SK-N-MC (cell line): ENCODE data around the gene LY86.

ENCODE experiments used
- DNase-seq: peaks from one replicate; pipeline ENCODE4 v3.0.0-alpha.2; 2011; ENCODE audit warnings: low read depth, low spot score
- H3K27ac ChIP-seq: fragments of 200-600 bp; sonication (generic); 2 replicates; pipeline ENCODE4 v1.5.1; 2016; ENCODE audit warnings: mixed run types
- H3K36me3 ChIP-seq: fragments of 200-600 bp; sonication (generic); 2 replicates; pipeline ENCODE4 v1.6.1; 2017; ENCODE audit warnings: antibody characterized with exemption, low read length, mixed read lengths; ENCODE audit not compliant: insufficient read depth
- H3K4me3 ChIP-seq: fragments of 200-600 bp; sonication (generic); 2 replicates; pipeline ENCODE4 v1.5.1; 2016
- H3K9ac ChIP-seq: fragments of 200-600 bp; sonication (generic); 2 replicates; pipeline ENCODE4 v1.8.0; 2017; ENCODE audit warnings: mixed run types, mixed read lengths; ENCODE audit not compliant: insufficient read length
- H3K9me3 ChIP-seq: fragments of 200-600 bp; sonication (generic); 2 replicates; pipeline ENCODE4 v1.6.1; 2017; ENCODE audit warnings: low read depth, mild to moderate bottlenecking, antibody characterized with exemption, low read length, moderate library complexity, mixed read lengths
- EZH2 ChIP-seq: fragments of 200-600 bp; sonication (generic); IDR thresholded peaks from one replicate; pipeline ENCODE4 v1.6.1; 2017; ENCODE audit warnings: antibody characterized with exemption
- FOXP2 ChIP-seq: optimal IDR thresholded peaks from 2 replicates; pipeline ENCODE3; 2011; ENCODE audit warnings: mild to moderate bottlenecking, moderate library complexity; ENCODE audit not compliant: insufficient read depth; ENCODE audit errors: extremely low read length, control extremely low read depth
- POLR2AphosphoS5 ChIP-seq: IDR thresholded peaks from 2 replicates; pipeline ENCODE4 v1.6.1; 2012; ENCODE audit warnings: mild to moderate bottlenecking, low read depth, low read length, borderline replicate concordance

LY86 gene

GRCh38 chr6:6588924-6589709, 597 bp downstream of the LY86 start:
- no peaks in the 10 kb centered on the region for H3K9me3 ChIP-seq

GRCh38 chr6:6590530-6590929, 2.0 kb downstream of the LY86 start:
- no peak overlapping the region for H3K9ac ChIP-seq
- no peak overlapping the region for H3K27ac ChIP-seq
- H3K4me3 ChIP-seq = no peak overlapping the region
- H3K9me3 ChIP-seq = no peaks in the 10 kb centered on the region
- no peak for TF ChIP-seq EZH2
- no peak for TF ChIP-seq FOXP2
- no peak for TF ChIP-seq POLR2AphosphoS5
- no peaks in the 10 kb centered on the region for H3K36me3 ChIP-seq
- no peak for DNase-seq

More at GRCh38 chr6:6588924-6589709, 597 bp downstream of the LY86 start:
- H3K36me3 ChIP-seq = no peaks in the 10 kb centered on the region
- no peak overlapping the region for H3K4me3 ChIP-seq
- no peak for DNase-seq
- no peak overlapping the region for H3K9ac ChIP-seq
- TF ChIP-seq EZH2 (no peak), POLR2AphosphoS5 (no peak), FOXP2 (no peak)
- no peak overlapping the region for H3K27ac ChIP-seq

DNA sequence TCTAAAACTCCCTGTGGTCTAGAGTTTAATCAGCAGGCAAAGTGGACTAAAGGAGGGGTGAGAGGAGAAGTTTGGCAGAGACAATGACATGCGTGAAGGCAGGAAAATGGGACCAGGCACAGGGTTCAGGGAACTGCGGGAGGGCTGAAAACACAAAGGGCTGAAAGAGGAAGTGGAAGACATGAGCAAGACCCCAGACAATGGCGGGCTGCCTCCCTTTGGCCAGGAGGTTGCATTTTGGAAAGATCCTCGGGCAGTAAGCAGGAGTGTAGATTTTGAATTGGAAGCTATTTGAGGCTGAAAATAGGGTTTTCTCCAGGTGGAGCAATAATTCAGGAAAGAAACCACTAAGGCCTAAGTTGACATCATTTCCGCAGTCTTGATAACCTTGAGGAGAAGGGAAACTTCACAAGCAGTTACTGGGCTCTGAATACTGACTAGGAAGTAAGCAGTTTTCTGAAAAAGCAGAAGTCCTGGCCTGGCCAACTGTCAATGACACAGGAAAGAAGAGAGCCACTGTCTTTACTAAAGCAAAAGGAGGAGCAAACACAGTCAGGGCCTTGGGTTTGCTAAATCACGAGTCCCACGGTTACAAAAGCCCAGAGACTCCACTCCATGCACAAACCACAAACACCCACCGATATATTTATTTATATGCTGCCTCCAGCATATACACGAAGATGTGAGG, 3.4 kb downstream of the LY86 start:
- no peaks in the 10 kb centered on the region for H3K9me3 ChIP-seq
- no peak for DNase-seq
- H3K36me3 ChIP-seq = no peaks in the 10 kb centered on the region
- no peak overlapping the region for H3K4me3 ChIP-seq
- H3K9ac ChIP-seq = no peak overlapping the region
- TF ChIP-seq POLR2AphosphoS5 = no peak
- no peak for TF ChIP-seq EZH2
- TF ChIP-seq FOXP2 = no peak
- H3K27ac ChIP-seq = no peak overlapping the region

GRCh38 chr6:6592826-6593475, 4.4 kb downstream of the LY86 start:
- Histone ChIP-seq H3K36me3 (no peaks in the 10 kb centered on the region), H3K4me3 (no peak overlapping the region), H3K9ac (no peak overlapping the region), H3K9me3 (no peaks in the 10 kb centered on the region), H3K27ac (no peak overlapping the region)
- no peak for DNase-seq
- TF ChIP-seq POLR2AphosphoS5 = no peak
- no peak for TF ChIP-seq EZH2
- no peak for TF ChIP-seq FOXP2

GRCh38 chr6:6593867-6594468, 5.4 kb downstream of the LY86 start:
- no peak overlapping the region for H3K4me3 ChIP-seq
- no peaks in the 10 kb centered on the region for H3K36me3 ChIP-seq
- no peak for TF ChIP-seq FOXP2
- H3K9ac ChIP-seq = no peak overlapping the region
- DNase-seq = no peak
- H3K9me3 ChIP-seq = no peaks in the 10 kb centered on the region
- no peak overlapping the region for H3K27ac ChIP-seq

- TF ChIP-seq POLR2AphosphoS5 = no peak
- TF ChIP-seq FOXP2 = no peak
- TF ChIP-seq EZH2 = no peak
- no peak for DNase-seq
- Histone ChIP-seq H3K27ac (no peak overlapping the region), H3K36me3 (no peaks in the 10 kb centered on the region), H3K9me3 (no peaks in the 10 kb centered on the region), H3K4me3 (no peak overlapping the region), H3K9ac (no peak overlapping the region)
Measured at GRCh38 chr6:6595025-6595424, 6.5 kb downstream of the LY86 start.

- no peak for DNase-seq
- H3K27ac ChIP-seq = no peak overlapping the region
- H3K4me3 ChIP-seq = no peak overlapping the region
- H3K36me3 ChIP-seq = no peaks in the 10 kb centered on the region
- H3K9ac ChIP-seq = no peak overlapping the region
- no peak for TF ChIP-seq EZH2
- TF ChIP-seq FOXP2 = no peak
- TF ChIP-seq POLR2AphosphoS5 = no peak
- no peaks in the 10 kb centered on the region for H3K9me3 ChIP-seq
Measured at GRCh38 chr6:6595952-6596351, 7.4 kb downstream of the LY86 start.

- Histone ChIP-seq H3K9me3 (no peaks in the 10 kb centered on the region), H3K36me3 (no peaks in the 10 kb centered on the region), H3K27ac (no peak overlapping the region), H3K9ac (no peak overlapping the region), H3K4me3 (no peak overlapping the region)
- no peak for DNase-seq
- TF ChIP-seq EZH2 = no peak
- TF ChIP-seq POLR2AphosphoS5 = no peak
- no peak for TF ChIP-seq FOXP2
Measured at GRCh38 chr6:6596529-6597328, 8.2 kb downstream of the LY86 start.
